Astrocyte (in vitro differentiated cells and primary cell): ENCODE data around the gene CCNL2. TPM values are rescaled to one million over a fixed set of nuclear protein-coding genes. Genes with fewer than 3 reads are reported as not detected.

Experiments used
- DNase-seq: peaks from one replicate; pipeline ENCODE4 v3.0.0-alpha.2; 2010; ENCODE audit warnings: low read depth
- FAIRE-seq: peaks from 2 replicates; lab custom pipeline; 2011; peaks lifted over from hg19 to GRCh38; lab: Jason Lieb, UNC
- H2AFZ ChIP-seq: 2 replicates; pipeline ENCODE4 v1.6.0; 2012; ENCODE audit warnings: low read depth, low read length, inconsistent platforms
- H3K27ac ChIP-seq: 2 replicates; pipeline ENCODE4 v1.5.1; 2011; ENCODE audit warnings: low read depth, low read length, inconsistent platforms
- H3K27me3 ChIP-seq: 2 replicates; pipeline ENCODE4 v1.6.0; 2011; ENCODE audit warnings: low read length, inconsistent platforms; ENCODE audit not compliant: insufficient read depth
- H3K36me3 ChIP-seq: 2 replicates; pipeline ENCODE4 v1.5.1; 2011; ENCODE audit warnings: low read length, inconsistent platforms; ENCODE audit not compliant: insufficient read depth
- H3K4me1 ChIP-seq: 2 replicates; pipeline ENCODE4 v1.5.1; 2011; ENCODE audit warnings: low read length, inconsistent platforms; ENCODE audit not compliant: insufficient read depth
- H3K4me2 ChIP-seq: 2 replicates; pipeline ENCODE4 v1.6.0; 2012; ENCODE audit warnings: low read length, inconsistent platforms
- H3K4me3 ChIP-seq: 2 replicates; pipeline ENCODE4 v1.5.1; 2011; ENCODE audit warnings: low read depth, mild to moderate bottlenecking, low read length, inconsistent platforms; ENCODE audit not compliant: insufficient read depth
- H3K79me2 ChIP-seq: 2 replicates; pipeline ENCODE4 v1.6.0; 2012; ENCODE audit warnings: mild to moderate bottlenecking, low read length, inconsistent platforms; ENCODE audit not compliant: insufficient read depth
- H3K9ac ChIP-seq: 2 replicates; pipeline ENCODE4 v1.6.0; 2012; ENCODE audit warnings: mild to moderate bottlenecking, low read length, inconsistent platforms
- H3K9me3 ChIP-seq: 2 replicates; pipeline ENCODE4 v1.5.1; 2012; ENCODE audit warnings: low read depth, mild to moderate bottlenecking, low read length, inconsistent platforms; ENCODE audit not compliant: insufficient read depth
- H4K20me1 ChIP-seq: 2 replicates; pipeline ENCODE4 v1.6.0; 2012; ENCODE audit warnings: low read length, inconsistent platforms; ENCODE audit not compliant: insufficient read depth
- H3K27ac Mint-ChIP-seq: one replicate; pipeline ENCODE4 v1.8.0; 2021; ENCODE audit warnings: mild to moderate bottlenecking, mixed read lengths; ENCODE audit not compliant: unreplicated experiment
- H3K27me3 Mint-ChIP-seq: one replicate; pipeline ENCODE4 v1.8.0; 2021; ENCODE audit warnings: low read depth, mixed read lengths; ENCODE audit not compliant: unreplicated experiment
- H3K36me3 Mint-ChIP-seq: one replicate; pipeline ENCODE4 v1.8.0; 2021; ENCODE audit warnings: low read depth, mixed read lengths; ENCODE audit not compliant: unreplicated experiment
- H3K4me1 Mint-ChIP-seq: one replicate; pipeline ENCODE4 v1.8.0; 2021; ENCODE audit warnings: low read depth, mixed read lengths; ENCODE audit not compliant: unreplicated experiment
- H3K4me3 Mint-ChIP-seq: one replicate; pipeline ENCODE4 v1.8.0; 2021; ENCODE audit warnings: mild to moderate bottlenecking, moderate library complexity, mixed read lengths; ENCODE audit not compliant: unreplicated experiment
- H3K9me3 Mint-ChIP-seq: one replicate; pipeline ENCODE4 v1.8.0; 2021; ENCODE audit warnings: mild to moderate bottlenecking, mixed read lengths; ENCODE audit not compliant: unreplicated experiment
- EZH2 ChIP-seq: IDR thresholded peaks from 2 replicates; pipeline ENCODE4 v1.6.1; 2012; ENCODE audit warnings: mild to moderate bottlenecking, low read length, inconsistent platforms; ENCODE audit not compliant: insufficient read depth
- total RNA-seq: library from RNA; stranded (reverse); gene quantifications from 2 replicates; pipeline ENCODE4 v1.2.1, GENCODE V29; 2021
- TF ChIP-seq, protein P1 (sequence below): IDR thresholded peaks from 2 replicates; pipeline ENCODE4 v1.5.1; 2011; ENCODE audit warnings: low read depth, mild to moderate bottlenecking, inconsistent platforms, low read length, moderate library complexity; ENCODE audit not compliant: insufficient read depth

The CCNL2 gene
- total RNA-seq, 1 donor from 2014 or later: 194 TPM

DNA sequence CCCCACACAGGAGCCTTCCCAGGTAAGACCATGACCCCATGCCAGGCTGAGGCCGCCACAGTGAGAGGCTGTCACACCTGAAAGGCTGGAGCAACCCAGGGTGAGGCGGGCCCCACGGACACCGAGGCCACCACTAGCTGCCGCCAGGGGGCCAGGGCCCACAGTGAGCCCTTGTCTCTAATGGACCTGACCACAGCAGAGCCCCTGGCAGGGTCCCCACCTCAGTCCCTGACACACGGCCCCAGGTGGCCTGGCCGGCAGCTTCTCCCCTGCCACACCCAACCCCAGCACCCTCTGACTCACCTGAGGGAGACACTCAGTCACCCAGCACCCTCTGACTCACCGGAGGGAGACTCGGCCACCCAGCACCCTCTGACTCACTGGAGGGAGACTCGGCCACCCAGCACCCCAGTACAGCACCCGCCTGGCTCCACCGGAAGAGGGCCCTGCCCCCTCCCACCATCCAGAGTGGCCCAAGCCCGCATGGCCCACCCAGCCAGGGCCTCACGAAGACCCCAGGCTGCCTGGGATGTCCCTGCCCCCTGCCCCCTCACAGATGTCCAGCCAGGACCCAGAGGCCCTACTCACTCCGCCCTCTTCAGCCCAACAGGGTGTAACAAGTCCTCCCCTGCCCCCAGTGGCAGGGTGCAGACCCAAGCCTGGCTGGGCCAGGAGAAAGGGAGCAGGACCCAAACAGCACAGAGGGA, 54.3 kb downstream of the CCNL2 start:
- Histone ChIP-seq H3K36me3 (peaks cover 8% of the 10 kb centered on the region), H3K9me3 (no peaks in the 10 kb centered on the region), H4K20me1 (peaks cover 81% of the 10 kb centered on the region), H3K9ac (peak overlapping the region; percentile 36), H2AFZ (no peak overlapping the region), H3K4me1 (peaks cover 46% of the 10 kb centered on the region), H3K27me3 (no peaks in the 10 kb centered on the region), H3K27ac (peak overlapping the region; percentile 45), H3K4me3 (no peak overlapping the region), H3K79me2 (peaks cover 79% of the 10 kb centered on the region), H3K4me2 (peak overlapping the region; percentile 99)
- H3K36me3 Mint-ChIP-seq: no peaks in the 10 kb centered on the region
- H3K4me3 Mint-ChIP-seq: no peak overlapping the region
- H3K4me1 Mint-ChIP-seq: peaks cover 12% of the 10 kb centered on the region
- H3K27ac Mint-ChIP-seq: no peak overlapping the region
- H3K27me3 Mint-ChIP-seq: no peaks in the 10 kb centered on the region
- DNase-seq (peak; percentile 83), FAIRE-seq (no peak)
- H3K9me3 Mint-ChIP-seq: no peaks in the 10 kb centered on the region
- TF ChIP-seq, protein P1, sequence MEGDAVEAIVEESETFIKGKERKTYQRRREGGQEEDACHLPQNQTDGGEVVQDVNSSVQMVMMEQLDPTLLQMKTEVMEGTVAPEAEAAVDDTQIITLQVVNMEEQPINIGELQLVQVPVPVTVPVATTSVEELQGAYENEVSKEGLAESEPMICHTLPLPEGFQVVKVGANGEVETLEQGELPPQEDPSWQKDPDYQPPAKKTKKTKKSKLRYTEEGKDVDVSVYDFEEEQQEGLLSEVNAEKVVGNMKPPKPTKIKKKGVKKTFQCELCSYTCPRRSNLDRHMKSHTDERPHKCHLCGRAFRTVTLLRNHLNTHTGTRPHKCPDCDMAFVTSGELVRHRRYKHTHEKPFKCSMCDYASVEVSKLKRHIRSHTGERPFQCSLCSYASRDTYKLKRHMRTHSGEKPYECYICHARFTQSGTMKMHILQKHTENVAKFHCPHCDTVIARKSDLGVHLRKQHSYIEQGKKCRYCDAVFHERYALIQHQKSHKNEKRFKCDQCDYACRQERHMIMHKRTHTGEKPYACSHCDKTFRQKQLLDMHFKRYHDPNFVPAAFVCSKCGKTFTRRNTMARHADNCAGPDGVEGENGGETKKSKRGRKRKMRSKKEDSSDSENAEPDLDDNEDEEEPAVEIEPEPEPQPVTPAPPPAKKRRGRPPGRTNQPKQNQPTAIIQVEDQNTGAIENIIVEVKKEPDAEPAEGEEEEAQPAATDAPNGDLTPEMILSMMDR: peak; percentile 17
- no peak for TF ChIP-seq EZH2

DNA sequence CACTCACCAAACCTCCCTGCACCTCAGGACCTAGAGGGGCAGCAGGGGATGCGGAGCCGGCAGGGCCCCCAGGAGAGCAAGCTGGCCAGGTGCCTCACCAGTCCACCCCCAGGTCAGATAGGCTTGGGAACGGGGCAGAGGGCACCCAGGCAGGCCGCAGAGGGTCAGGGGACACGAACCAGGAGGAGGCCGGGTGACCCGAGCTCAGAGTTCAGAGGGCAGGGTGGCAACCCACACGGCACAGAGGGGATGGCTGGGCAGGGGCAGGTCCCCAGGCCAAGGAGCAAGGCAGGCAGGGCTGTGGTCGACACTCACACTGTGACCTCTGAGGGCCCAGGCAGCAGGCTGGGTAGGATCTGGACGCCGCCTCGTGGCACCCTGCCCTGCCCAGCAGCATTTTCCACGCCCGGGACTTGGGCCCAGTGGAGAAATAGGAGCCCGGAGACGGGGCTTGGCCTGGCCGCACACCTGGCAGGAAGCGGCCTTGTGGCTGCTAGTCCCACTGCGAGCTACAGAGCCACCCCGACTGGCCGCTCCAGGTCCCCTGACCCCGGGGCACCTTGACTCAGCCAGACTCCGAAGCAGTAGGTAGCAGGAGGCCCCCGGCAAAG, 55.2 kb downstream of the CCNL2 start:
- H3K27me3 Mint-ChIP-seq: no peaks in the 10 kb centered on the region
- H3K27ac Mint-ChIP-seq: no peak overlapping the region
- peaks cover 8% of the 10 kb centered on the region for H3K36me3 ChIP-seq
- H3K36me3 Mint-ChIP-seq: no peaks in the 10 kb centered on the region
- no peaks in the 10 kb centered on the region for H3K27me3 ChIP-seq
- no peak overlapping the region for H3K4me3 Mint-ChIP-seq
- peaks cover 46% of the 10 kb centered on the region for H3K4me1 ChIP-seq
- no peak overlapping the region for H2AFZ ChIP-seq
- H3K27ac ChIP-seq: peak overlapping the region; percentile 19
- FAIRE-seq (no peak), DNase-seq (no peak)
- TF ChIP-seq EZH2: no peak
- TF ChIP-seq, protein P1: no peak
- peaks cover 79% of the 10 kb centered on the region for H3K79me2 ChIP-seq
- peaks cover 12% of the 10 kb centered on the region for H3K4me1 Mint-ChIP-seq
- H3K9me3 ChIP-seq: no peaks in the 10 kb centered on the region
- H3K9me3 Mint-ChIP-seq: no peaks in the 10 kb centered on the region
- no peak overlapping the region for H3K4me2 ChIP-seq
- H3K4me3 ChIP-seq: no peak overlapping the region
- H3K9ac ChIP-seq: no peak overlapping the region
- H4K20me1 ChIP-seq: peaks cover 81% of the 10 kb centered on the region
